ENCODE data around the gene GPR146. TPM values are rescaled to one million over a fixed set of nuclear protein-coding genes. Genes with fewer than 3 reads are reported as not detected.

The GPR146 gene
- total RNA-seq, 2 experiments from 2014 or later, result 9.9 to 13.7 TPM

GRCh38 chr7:1008733-1009363 is 35.5 kb upstream of the GPR146 start:
- Mint-ChIP-seq H3K9me3 (no peaks in the 10 kb centered on the region), H3K27ac (no peak overlapping the region), H3K36me3 (ENCODE audit: low read depth) (peaks cover 14% of the 10 kb centered on the region), H3K4me3 (no peak overlapping the region), H3K4me1 (ENCODE audit: low read depth) (peaks cover 7% of the 10 kb centered on the region), H3K27me3 (no peaks in the 10 kb centered on the region)
- H3K27me3 ChIP-seq (ENCODE audit: control insufficient read depth in 1 of 2, insufficient read depth in 2 of 2, low read length in 2 of 2), result no peaks in the 10 kb centered on the region
- no peak overlapping the region for H3K4me3 ChIP-seq (ENCODE audit: low read length)
- ATAC-seq (ENCODE audit: poor library complexity) (no peak), DNase-seq (no peak)
- peaks cover 24% of the 10 kb centered on the region for H3K4me1 ChIP-seq (ENCODE audit: insufficient read depth, low read length)
- H3K9me3 ChIP-seq (ENCODE audit: control insufficient read depth in 1 of 2, insufficient read depth in 1 of 2, low read length in 2 of 2), result peaks cover 0 to 7% of the 10 kb centered on the region in 2 experiments
- ChIA-PET CTCF (no interaction called here), POLR2A (no interaction called here)
- TF ChIP-seq CTCF (IDR thresholded peaks at IDR 0.05), result no peak
- H3K27ac ChIP-seq (ENCODE audit: low read depth in 1 of 2, low read length in 2 of 2), result no peak overlapping the region
- intact Hi-C loops (cut with DNase I, micrococcal nuclease), result no loop called here
- peaks cover 22% of the 10 kb centered on the region for H3K36me3 ChIP-seq (ENCODE audit: insufficient read depth, low read length)

- no peaks in the 10 kb centered on the region for H3K27me3 Mint-ChIP-seq
- Histone ChIP-seq H3K4me3 (ENCODE audit: low read length) (no peak overlapping the region), H3K4me1 (ENCODE audit: insufficient read depth, low read length) (peaks cover 25% of the 10 kb centered on the region), H3K27me3 (ENCODE audit: control insufficient read depth in 1 of 2, insufficient read depth in 2 of 2, low read length in 2 of 2) (no peaks in the 10 kb centered on the region), H3K36me3 (ENCODE audit: insufficient read depth, low read length) (peaks cover 22% of the 10 kb centered on the region), H3K9me3 (ENCODE audit: control insufficient read depth in 1 of 2, insufficient read depth in 1 of 2, low read length in 2 of 2) (peaks cover 0 to 7% of the 10 kb centered on the region in 2 experiments), H3K27ac (ENCODE audit: low read depth in 1 of 2, low read length in 2 of 2) (no peak overlapping the region)
- H3K4me3 Mint-ChIP-seq, result no peak overlapping the region
- DNase-seq (no peak), ATAC-seq (ENCODE audit: poor library complexity) (no peak)
- ChIA-PET CTCF (no interaction called here), POLR2A (no interaction called here)
- peaks cover 14% of the 10 kb centered on the region for H3K36me3 Mint-ChIP-seq (ENCODE audit: low read depth)
- intact Hi-C loops (cut with DNase I, micrococcal nuclease), result no loop called here
- no peak for TF ChIP-seq CTCF (IDR thresholded peaks at IDR 0.05)
- H3K27ac Mint-ChIP-seq, result no peak overlapping the region
- H3K4me1 Mint-ChIP-seq (ENCODE audit: low read depth), result peaks cover 7% of the 10 kb centered on the region
- H3K9me3 Mint-ChIP-seq, result no peaks in the 10 kb centered on the region
These were observed 34.6 kb upstream of the GPR146 start for GRCh38 chr7:1009747-1010146.

- no peak overlapping the region for H3K4me3 Mint-ChIP-seq
- DNase-seq (no peak), ATAC-seq (ENCODE audit: poor library complexity) (no peak)
- H3K36me3 Mint-ChIP-seq (ENCODE audit: low read depth), result peaks cover 14% of the 10 kb centered on the region
- no peak overlapping the region for H3K27ac Mint-ChIP-seq
- Histone ChIP-seq H3K9me3 (ENCODE audit: control insufficient read depth in 1 of 2, insufficient read depth in 1 of 2, low read length in 2 of 2) (peaks cover 0 to 7% of the 10 kb centered on the region in 2 experiments), H3K4me1 (ENCODE audit: insufficient read depth, low read length) (peaks cover 29% of the 10 kb centered on the region), H3K4me3 (ENCODE audit: low read length) (no peak overlapping the region), H3K27me3 (ENCODE audit: control insufficient read depth in 1 of 2, insufficient read depth in 2 of 2, low read length in 2 of 2) (no peaks in the 10 kb centered on the region), H3K27ac (ENCODE audit: low read depth in 1 of 2, low read length in 2 of 2) (no peak overlapping the region), H3K36me3 (ENCODE audit: insufficient read depth, low read length) (peaks cover 22% of the 10 kb centered on the region)
- H3K4me1 Mint-ChIP-seq (ENCODE audit: low read depth), result peaks cover 7% of the 10 kb centered on the region
- intact Hi-C loops (cut with DNase I, micrococcal nuclease), result no loop called here
- no peak for TF ChIP-seq CTCF (IDR thresholded peaks at IDR 0.05)
- H3K9me3 Mint-ChIP-seq, result no peaks in the 10 kb centered on the region
- POLR2A ChIA-PET, result no interaction called here
- CTCF ChIA-PET, result no interaction called here
- no peaks in the 10 kb centered on the region for H3K27me3 Mint-ChIP-seq
These were observed 34.1 kb upstream of the GPR146 start for GRCh38 chr7:1010226-1010625.

Measured in CD4-positive, alpha-beta T cell (primary cell).